Measurements from ENCODE around the gene MZF1.
A peak's percentile ranks its signal among the peaks of the same experiment; 100 is the strongest.

The MZF1 gene

GRCh38 chr19:58538257-58539168, 34.6 kb downstream of the MZF1 start:
- DNase-seq = peak; percentile 81

DNA sequence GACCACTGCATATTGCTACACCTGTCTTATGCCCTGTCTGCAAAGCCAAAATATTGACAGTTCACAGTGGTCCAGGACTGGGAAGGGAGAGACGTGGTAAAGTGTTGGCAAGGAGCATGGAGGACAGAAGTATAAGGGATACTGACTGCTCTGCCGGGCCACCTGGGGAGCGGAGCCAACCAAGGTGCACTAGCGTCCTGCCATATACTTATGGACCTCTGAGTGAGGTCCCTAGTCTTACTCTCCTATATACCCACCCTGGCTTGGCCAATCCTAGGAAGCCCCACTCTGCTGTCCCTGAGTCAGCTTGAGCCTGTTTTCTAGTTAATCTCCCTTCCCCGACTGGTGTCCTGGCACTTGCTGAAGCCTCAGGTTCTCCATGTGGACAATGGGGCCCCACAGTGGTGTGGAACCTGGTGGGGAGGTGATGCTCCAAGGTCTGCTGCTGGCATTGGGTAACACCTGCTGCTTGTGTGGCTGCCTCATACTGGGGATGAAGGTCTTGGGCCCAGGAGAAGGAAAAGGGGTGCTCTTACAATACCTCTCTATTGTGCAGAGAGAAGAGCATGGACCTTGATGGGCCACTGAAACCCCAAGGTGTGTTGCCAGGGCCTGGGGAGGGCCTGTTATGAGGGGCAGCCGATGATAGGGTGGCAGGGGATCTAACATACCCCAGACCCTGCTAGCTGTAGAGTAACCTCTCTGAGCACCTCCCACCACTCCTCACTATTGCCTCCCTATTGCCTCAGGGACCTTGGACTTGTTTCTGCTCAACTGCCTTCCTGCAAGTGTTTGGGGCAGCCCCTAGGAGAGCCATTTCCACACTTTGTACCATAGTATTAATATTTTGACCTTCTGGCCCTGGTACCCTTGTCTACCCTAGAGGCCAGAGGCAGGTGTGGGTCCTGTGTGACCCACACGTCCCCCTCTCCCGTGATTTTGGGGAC, 36.0 kb downstream of the MZF1 start:
- no peak for DNase-seq

GRCh38 chr19:58535857-58536256, 37.3 kb downstream of the MZF1 start:
- DNase-seq = no peak

DNA sequence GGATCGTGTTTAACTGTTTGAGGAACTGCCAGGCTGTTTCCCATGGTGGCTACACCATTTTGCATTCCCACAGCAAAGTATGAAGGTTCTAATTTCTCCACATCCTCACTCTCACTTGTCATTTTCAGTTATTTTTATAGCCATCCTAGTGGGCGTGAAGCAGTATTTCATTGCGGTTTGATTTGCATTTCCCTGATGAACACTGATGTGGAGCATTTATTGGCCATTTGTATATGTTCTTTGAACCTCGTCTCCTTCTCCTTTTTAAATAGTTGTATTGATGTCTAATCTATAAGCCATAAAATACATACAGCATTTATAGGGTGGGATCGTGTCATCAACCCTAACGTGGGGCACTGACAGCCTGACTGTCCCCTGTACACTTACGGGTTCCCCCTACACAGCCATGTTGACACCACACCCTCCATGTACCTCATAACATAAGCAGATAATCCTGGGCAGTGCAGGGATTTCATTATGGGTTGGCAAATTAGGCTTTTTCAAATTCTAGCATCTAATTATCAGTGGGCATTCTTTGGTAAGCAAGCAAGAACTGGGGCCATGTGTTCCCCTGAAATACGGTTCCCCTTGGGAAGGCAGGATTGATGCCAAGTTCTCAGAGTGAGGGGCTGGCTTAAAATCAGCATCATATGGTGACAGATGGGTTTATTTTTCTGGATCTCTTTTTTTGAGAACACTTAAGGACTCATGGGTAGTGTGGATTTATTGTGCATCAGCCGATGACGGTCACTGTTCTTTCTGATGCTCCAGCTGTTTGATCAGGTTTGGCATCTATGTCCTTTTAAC, 41.9 kb downstream of the MZF1 start:
- DNase-seq = no peak

DNA sequence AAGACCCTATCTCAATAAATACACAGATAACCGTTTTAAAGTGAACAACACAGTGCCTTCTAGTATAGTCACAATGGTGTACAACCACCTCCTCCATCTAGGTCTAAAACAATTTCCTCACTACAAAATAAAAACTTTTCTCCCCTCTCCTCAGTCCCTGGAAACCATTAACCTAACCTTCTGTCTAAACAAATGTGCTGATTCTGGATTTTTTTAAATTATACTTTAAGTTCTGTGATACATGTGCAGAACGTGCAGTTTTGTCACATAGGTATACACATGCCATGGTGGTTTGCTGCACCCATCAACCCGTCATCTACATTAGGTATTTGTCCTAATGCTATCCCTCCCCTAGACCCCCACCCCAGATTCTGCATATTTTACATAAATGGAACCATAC, 43.7 kb downstream of the MZF1 start:
- DNase-seq = no peak

DNA sequence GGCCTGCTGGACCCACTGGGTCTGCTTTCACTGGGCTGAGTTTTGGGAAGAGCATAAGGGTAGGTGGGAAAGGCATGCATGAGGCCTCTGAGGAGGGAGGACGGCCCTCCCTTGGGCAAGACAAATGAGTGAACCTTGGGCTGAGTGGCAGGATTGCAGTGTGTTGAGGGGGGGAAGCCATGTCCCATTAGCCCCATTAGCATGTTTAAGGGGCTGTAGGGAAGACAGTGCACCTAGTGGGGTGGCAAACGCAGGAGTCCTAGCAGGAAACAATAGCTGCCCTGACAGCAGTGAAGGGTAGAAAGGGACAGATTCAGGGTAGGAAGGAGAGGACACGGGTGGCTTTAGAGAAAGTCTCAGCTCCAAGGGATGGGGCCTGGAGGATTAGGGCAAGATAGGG, 50.4 kb downstream of the MZF1 start:
- no peak for DNase-seq

- DNase-seq = no peak
Measured at GRCh38 chr19:58521651-58522050, 51.5 kb downstream of the MZF1 start.

DNA sequence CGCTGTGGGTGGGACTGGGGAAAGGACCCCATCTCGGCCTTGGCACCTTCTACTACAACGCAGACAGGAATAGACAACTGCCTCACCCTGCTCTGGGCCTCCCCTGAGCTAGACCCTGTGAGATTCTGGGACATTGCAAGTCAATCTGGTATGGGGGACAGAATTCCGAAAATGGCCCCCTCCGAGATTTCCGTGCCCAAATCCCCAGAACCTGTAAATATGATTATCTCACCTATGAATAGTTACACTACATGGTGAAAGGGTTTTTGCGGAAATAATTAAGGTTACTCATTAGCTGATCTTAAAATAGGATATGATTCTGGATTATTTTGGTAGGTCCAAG, 52.9 kb downstream of the MZF1 start:
- DNase-seq = no peak

DNA sequence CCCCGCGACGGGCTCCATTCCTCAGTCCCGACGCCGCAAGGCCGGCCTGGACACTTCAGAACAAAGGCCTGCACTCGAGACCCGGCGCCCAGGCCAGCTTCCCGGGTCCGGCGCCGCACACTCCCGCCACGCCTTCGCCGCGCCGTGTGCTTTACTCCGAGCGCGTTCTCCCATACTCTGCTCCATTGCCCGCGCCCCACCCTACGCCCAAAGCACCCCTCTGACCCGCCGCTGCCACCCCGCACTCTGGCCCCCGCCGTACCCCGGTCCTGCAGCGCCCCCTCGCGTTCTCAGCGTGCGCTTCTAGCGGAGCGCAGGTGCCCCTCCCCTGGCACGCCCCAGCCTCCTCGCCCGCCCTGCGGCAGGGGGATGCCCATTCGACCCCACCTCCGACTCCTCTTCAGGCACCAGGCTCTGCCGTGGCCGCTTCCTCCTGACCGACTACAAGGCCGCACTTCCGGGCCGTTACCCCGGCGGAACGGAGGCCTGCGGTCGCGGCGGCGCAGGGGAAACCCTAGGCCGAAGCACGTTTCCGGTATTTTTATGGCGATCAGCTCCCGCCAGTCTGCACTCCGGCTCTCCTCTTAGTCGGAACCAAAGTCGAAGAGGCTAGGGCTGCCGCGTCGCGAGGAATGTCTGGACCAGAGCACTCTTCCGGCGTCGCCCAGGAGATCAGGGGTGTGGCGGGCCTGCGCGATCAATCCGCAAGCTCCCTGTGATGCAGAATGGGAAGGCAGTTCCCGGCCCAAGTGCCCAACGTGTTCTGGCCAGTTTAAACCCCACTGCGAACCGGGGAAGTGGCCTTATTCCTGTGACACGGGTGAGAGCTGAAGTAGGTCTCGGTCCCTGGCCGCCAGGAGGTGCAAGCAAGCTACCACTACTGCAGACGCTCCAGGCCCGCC, 53.5 kb downstream of the MZF1 start, which contains the start of gene ZBTB45:
Gene ZBTB45, minus strand, starts transcription at position 456 of the 902 bp plus-strand sequence. CDS start 2,137 bp downstream, outside the sequence.
- DNase-seq = peak; percentile 96

- peak; percentile 80 for DNase-seq
Measured at GRCh38 chr19:58519087-58519354, 54.1 kb downstream of the MZF1 start.

- peak; percentile 62 for DNase-seq
Measured at GRCh38 chr19:58518256-58519086, 54.7 kb downstream of the MZF1 start.

DNA sequence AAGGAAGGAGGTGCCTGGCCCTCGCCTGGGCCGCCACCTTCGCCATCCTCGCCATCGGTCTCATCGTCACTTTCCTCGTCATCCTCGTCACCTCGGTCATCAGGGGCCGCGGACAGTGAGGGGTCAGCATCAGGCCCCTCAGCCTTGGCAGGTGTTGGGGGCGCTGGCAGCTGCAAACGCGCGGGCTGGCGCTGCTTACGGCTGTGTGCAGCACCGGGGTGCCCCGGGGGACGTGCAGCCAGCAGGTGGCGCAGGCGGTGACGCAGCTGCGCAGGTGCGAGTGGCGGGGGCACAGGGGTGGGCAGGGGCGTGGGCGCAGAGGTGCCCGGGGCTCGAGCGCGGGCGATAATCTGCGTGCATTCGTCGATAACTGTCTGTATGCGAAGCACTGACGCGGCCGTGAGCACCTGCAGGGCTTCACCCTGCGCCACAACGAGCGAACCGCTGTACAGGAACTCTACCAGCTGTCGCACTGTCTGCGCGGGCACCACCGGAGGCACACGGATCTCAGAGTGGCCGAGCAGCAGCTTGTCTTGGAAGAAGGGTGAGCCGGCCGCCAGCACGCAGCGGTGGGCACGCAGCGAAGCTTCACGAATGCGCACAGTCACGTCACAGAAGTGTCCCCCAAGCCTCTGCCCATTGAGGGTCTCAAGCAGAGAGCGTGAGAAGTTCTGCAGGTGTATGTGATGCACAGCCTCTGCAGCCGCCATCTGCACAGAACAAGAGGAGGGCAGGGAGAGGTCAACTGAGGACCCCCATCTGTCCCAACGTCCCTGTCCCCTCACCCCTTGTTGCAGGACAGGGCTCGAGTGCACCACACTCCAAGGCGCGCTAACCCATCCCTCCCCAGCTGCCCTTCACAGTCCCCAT, 55.9 kb downstream of the MZF1 start:
- peak; percentile 56 for DNase-seq

GRCh38 chr19:58516246-58516836, 56.8 kb downstream of the MZF1 start:
- no peak for DNase-seq

DNA sequence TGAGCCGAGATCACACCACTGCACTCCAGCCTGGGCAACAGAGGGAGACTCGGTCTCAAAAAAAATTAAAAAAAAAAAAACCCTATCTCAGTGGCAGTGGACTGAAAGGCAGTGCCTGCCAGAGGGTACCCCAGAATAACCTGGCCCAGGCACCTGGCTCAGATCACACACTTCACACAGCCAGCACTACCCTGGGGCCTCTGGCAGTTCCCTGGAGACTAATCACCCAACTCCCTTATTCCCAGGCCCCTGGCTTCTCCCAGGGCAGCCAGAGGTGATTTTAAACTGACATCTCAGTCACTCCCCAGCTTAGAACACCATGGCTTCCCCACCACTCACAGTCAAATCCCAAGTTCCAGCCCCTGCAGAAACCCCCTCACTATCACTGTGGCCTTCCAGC, 57.9 kb downstream of the MZF1 start:
- no peak for DNase-seq

GRCh38 chr19:58514564-58515022, 58.5 kb downstream of the MZF1 start:
- peak; percentile 70 for DNase-seq

GRCh38 chr19:58513694-58514563, 59.2 kb downstream of the MZF1 start:
- DNase-seq = peak; percentile 98

DNA sequence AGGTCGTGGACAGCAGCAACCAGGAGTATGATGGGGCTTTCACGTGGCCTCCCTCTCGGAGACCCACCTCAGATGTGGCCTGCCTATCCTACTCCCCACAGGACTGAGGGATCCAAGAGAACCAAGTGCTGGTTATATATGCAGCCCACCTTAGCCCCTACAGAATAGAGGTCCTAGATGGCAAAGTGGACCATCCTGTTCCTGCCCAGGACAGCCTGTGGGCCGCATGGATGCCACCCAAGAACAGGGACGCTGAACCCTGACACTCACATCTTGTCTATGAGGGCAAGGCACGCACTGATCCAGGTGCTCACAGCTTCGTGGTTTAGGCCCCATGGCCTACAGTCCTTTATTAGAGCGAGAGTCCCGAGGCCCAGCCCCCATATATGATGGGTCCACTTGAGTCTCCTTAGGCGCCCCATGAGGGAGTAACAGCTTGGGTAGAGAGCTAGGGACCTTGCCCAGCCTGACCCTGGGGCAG, 59.9 kb downstream of the MZF1 start:
- DNase-seq = no peak
